Activated naive CD4-positive, alpha-beta T cell treated with anti-CD3 and anti-CD28 coated beads, Interleukin-2, amount 50 U/mL, for 16 hours (primary cell): ENCODE data around the gene ATXN10.

Experiments used
- DNase-seq: peaks from one replicate; pipeline ENCODE4 v3.0.0-alpha.2; 2020

ATXN10 gene

GRCh38 chr22:45882881-45883810, 211.5 kb downstream of the ATXN10 start:
- peak; percentile 12 for DNase-seq

- no peak for DNase-seq
Observed at GRCh38 chr22:45883811-45884170, 212.2 kb downstream of the ATXN10 start.

- peak; percentile 2 for DNase-seq
Observed at GRCh38 chr22:45884201-45885062, 212.8 kb downstream of the ATXN10 start.

- peak; percentile 3 for DNase-seq
Observed at GRCh38 chr22:45885171-45885840, 213.7 kb downstream of the ATXN10 start.

GRCh38 chr22:45885941-45886395, 214.3 kb downstream of the ATXN10 start:
- no peak for DNase-seq

- DNase-seq, result no peak
Observed at GRCh38 chr22:45886540-45886939, 214.9 kb downstream of the ATXN10 start.

- no peak for DNase-seq
Observed at GRCh38 chr22:45887202-45888131, 215.8 kb downstream of the ATXN10 start.

GRCh38 chr22:45888221-45889092, 216.8 kb downstream of the ATXN10 start:
- DNase-seq, result no peak

- DNase-seq, result no peak
Observed at GRCh38 chr22:45889093-45889538, 217.5 kb downstream of the ATXN10 start.

- DNase-seq, result no peak
Observed at GRCh38 chr22:45889539-45890350, 218.1 kb downstream of the ATXN10 start.

- no peak for DNase-seq
Observed at GRCh38 chr22:45890351-45890635, 218.7 kb downstream of the ATXN10 start.

- DNase-seq, result no peak
Observed at GRCh38 chr22:45891021-45891421, 219.4 kb downstream of the ATXN10 start.

- no peak for DNase-seq
Observed at GRCh38 chr22:45891471-45891995, 219.9 kb downstream of the ATXN10 start.

- DNase-seq, result no peak
Observed at GRCh38 chr22:45891996-45892621, 220.5 kb downstream of the ATXN10 start.

- no peak for DNase-seq
Observed at GRCh38 chr22:45892681-45893461, 221.2 kb downstream of the ATXN10 start.

GRCh38 chr22:45893516-45893915, 221.9 kb downstream of the ATXN10 start:
- DNase-seq, result no peak
